Measurements from ENCODE around the gene DISP2.

DNA sequence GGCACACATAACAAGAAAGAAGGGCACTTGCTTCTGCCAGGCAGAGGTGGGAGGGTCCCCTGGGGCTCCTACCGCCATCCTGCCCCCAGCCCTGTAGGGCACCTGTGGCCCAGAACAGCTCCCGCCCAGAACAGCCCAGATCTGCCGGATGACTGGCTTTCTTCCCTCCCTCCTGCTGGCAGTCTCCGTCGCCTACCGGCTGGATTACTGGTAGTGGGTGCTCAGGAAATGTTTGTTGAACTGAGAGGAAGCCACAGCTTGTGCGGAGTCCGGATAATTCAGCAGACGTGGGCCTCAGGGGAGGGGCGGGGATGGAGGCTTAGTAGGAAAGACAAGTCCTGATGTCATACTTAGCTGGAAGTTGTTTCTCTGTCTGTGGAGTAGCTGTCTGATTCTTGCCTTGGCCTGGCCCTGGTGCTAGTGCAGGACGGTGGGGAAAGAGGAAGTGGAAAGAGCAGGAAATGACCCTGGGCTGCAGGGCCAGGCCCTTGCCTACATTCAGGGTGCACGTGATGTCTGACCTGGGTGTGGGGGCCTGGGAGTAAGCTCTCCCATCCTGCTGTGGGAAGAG, 24.0 kb upstream of the DISP2 start:
- no peak; the same call in 1 of the 2 replicates for TF ChIP-seq POLR2AphosphoS5 (IDR thresholded peaks at IDR 0.05; ENCODE audit: low read depth, low read length)
- TF ChIP-seq, protein P1, sequence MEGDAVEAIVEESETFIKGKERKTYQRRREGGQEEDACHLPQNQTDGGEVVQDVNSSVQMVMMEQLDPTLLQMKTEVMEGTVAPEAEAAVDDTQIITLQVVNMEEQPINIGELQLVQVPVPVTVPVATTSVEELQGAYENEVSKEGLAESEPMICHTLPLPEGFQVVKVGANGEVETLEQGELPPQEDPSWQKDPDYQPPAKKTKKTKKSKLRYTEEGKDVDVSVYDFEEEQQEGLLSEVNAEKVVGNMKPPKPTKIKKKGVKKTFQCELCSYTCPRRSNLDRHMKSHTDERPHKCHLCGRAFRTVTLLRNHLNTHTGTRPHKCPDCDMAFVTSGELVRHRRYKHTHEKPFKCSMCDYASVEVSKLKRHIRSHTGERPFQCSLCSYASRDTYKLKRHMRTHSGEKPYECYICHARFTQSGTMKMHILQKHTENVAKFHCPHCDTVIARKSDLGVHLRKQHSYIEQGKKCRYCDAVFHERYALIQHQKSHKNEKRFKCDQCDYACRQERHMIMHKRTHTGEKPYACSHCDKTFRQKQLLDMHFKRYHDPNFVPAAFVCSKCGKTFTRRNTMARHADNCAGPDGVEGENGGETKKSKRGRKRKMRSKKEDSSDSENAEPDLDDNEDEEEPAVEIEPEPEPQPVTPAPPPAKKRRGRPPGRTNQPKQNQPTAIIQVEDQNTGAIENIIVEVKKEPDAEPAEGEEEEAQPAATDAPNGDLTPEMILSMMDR (IDR thresholded peaks at IDR 0.05), result no peak

Measured in Panc1 (cell line).